HL-60 (cell line): ENCODE measurements around the gene CNTNAP3B.
"Not testable (repeated sequence)": the region's sequence is repeated elsewhere in the genome, so short reads cannot be mapped to it uniquely, and the experiment has no call there.

Experiments used
- DNase-seq, 2 experiments: peaks; one replicate each; pipeline ENCODE4 v3.0.0-alpha.2; 2010 to 2020; ENCODE audit warnings: low read depth in 1 of 2, low spot score in 1 of 2
- H3K27ac ChIP-seq: fragments of 250-450 bp; sonication (Bioruptor Pico); replicated peaks from 2 replicates; pipeline ENCODE4 v1.5.1; 2020; ENCODE audit warnings: mild to moderate bottlenecking, moderate library complexity
- H3K27me3 ChIP-seq: fragments of 250-450 bp; sonication (Bioruptor Pico); 2 replicates; pipeline ENCODE4 v1.5.1; 2021; ENCODE audit warnings: mild to moderate bottlenecking, moderate library complexity; ENCODE audit not compliant: insufficient read depth, poor library complexity, severe bottlenecking
- H3K4me3 ChIP-seq: replicated peaks from 2 replicates; pipeline ENCODE4 v1.5.1; 2011; ENCODE audit warnings: mild to moderate bottlenecking, control low read depth, low read length; ENCODE audit not compliant: insufficient read depth

The CNTNAP3B gene

DNA sequence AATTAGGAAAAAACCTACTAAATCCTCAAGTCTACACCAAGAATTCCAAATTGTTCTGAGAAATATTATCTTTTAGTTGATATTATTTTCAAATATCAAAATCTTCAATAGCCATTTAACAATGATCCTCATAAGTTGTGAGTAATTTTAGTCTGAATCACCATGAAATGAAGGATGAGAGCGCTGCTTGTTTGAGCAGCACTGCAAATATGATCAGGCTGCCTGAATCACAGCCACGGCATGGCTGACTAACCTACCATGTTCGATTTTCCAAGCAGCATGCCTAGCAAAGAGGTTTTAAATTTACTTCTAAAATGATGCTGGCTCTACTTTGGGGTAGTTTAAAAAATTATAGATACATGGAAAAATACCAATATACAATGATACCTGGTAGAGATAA lies 95.7 kb downstream of the CNTNAP3B start:
- not testable (repeated sequence) for H3K4me3 ChIP-seq, H3K27me3 ChIP-seq, DNase-seq, H3K27ac ChIP-seq

DNA sequence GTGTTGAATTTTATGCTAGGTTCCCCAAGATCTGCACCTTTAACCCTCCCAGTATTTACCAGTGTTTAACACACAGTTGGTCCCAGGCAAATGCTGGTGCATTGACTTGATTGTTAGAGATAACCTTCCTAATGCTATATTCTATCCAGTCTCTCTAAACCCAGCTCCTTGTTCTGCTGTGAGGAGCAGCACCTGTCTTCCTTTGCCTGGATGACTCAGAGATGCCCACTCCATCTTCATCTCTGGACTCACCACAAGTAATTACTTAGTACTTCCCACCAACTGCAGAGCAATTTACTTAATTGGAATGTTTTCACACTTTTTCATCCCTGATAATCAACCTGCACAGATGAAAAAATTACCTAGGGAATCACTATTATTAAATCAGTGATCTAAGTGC lies 108.6 kb downstream of the CNTNAP3B start:
- DNase-seq, H3K27me3 ChIP-seq, H3K27ac ChIP-seq, H3K4me3 ChIP-seq: not testable (repeated sequence)

DNA sequence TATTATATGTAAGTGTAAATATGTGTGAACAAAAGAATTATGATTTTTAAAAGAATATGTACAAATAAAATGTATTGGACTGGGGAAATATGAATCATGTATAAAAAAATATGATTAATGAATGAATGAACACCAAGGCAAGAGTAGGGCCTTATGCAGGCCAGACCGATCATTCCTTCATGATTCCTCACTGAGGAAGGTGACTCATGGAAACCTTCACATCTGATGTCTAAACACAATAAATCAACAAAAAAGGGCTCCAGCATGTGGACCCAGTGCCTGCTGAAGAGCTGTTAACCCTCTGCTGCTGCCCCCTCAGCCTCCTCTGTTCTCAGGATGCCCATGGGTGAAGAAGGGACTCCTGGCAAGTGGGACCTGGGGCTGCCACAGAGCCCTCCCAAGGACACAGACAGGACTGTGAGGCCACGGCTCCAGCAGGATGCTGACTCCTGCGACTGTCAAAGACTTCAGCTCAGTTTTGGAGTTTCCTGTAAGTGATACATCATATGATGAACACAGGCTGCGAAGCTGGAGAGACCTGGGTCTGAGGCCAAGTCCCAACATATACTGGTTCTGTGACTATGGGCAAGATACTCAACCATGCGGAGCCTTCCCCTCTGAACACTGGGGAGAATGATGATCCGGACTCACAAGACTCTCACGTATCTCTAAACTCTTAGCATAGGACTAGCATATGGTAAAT lies 110.9 kb downstream of the CNTNAP3B start:
- H3K4me3 ChIP-seq, H3K27me3 ChIP-seq, DNase-seq, H3K27ac ChIP-seq: not testable (repeated sequence)

DNA sequence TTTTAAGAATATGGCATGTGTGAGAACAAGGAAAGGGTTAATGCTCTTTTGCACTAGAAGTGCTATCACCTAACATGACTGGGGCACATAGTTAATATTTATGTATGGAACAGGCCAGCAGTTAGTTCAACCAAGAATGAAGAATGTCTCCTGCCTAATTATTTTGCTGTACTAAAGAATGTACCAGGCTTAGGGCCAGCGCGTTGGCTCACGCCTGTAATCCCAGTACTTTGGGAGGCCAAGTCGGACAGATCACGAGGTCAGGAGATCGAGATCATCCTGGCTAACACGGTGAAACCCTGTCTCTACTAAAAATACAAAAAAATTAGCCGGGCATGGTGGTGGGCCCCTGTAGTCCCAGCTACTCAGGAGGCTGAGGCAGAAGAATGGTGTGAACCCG lies 114.9 kb downstream of the CNTNAP3B start:
- not testable (repeated sequence) for DNase-seq

DNA sequence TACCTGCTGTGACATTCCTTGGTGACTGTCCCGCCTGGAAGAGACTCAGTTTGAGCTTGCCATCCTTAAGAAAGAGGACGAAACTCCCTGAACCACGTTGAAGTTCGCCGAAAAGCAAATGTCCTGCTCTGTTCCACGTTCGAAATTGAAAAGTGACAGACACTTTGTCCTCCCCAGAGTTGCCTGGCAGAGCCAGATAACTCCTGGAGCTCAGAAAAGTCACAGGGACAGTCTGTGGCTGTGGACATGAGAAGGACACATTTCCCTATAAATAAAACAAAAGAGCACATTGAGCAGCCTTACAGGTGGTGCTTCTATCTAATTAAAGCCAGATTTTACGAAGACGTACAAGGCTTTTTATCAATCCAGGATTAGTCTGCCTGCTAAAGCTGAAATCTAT lies 137.6 kb downstream of the CNTNAP3B start:
- not testable (repeated sequence) for H3K27ac ChIP-seq, DNase-seq, H3K4me3 ChIP-seq, H3K27me3 ChIP-seq

More for the DNA sequence above, 114.9 kb downstream of the CNTNAP3B start:
- H3K4me3 ChIP-seq, H3K27me3 ChIP-seq, H3K27ac ChIP-seq: not testable (repeated sequence)

DNA sequence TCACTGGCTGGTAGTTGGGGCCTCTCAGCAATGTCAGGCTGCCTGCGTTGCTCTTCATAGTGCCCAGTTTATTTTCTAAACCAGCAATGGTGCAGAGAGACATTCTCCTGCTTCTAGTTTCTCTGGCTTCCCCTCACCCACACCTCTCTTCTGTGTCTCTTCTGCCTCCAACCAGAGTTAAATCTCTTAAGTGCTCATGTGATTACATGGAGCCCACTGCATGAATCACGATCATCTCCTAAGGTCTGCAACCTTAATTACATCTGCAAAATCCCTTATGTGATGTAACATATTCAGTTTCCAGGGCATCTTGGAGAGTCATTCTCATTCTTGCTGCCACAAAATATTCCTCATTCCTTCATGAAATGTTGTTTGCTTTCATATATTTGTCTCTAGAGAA lies 149.0 kb downstream of the CNTNAP3B start:
- DNase-seq, H3K27me3 ChIP-seq, H3K4me3 ChIP-seq, H3K27ac ChIP-seq: not testable (repeated sequence)

DNA sequence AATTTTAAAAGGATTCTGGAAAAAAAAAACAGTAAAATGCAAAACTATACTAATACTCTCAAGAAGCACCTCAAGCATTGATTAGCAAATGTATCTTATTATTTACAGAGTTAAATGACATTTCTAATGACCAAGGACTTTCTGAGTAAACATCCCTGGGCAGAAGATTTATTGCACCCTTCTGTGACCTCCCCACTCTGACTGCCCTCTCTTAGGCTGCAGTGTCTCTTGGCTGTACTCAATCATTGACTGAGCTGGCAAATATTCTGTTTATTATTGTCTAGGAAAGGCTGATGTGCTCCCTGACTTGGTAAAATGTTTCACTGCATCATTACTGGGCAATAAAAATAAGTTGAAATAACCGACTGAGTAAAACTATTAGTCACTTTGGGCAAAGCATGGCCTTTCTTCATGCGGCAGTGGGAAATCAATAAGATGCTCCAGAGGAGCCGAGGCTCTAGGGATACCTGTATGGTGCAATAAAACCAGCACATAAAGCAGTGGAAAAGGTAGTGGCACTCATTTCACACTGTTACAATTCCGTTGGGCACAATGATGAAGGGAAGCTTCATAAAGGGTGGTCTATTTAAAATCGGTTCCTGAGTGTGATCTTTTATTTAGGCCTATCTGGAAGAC lies 151.1 kb downstream of the CNTNAP3B start:
- H3K27ac ChIP-seq, H3K27me3 ChIP-seq, H3K4me3 ChIP-seq, DNase-seq: not testable (repeated sequence)

DNA sequence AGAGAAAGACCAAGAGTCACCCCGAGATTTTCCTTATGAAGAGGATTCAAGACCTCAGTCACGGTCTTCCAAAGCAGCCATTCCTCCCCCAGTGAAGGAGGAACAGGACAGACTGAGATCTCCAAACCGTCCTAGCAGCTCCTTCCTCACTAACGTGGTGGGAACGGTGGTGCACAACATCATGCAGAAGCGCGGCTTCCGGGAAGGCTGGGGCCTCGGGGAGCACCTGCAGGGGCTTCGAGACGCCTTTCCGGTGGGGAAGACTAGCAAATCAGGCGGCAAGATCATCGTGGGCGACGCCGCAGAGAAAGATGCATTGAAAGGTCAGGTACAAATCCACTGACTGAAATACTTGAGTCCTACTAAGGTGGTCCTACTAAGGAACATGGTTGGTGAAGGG lies 154.3 kb downstream of the CNTNAP3B start:
- not testable (repeated sequence) for H3K4me3 ChIP-seq

DNA sequence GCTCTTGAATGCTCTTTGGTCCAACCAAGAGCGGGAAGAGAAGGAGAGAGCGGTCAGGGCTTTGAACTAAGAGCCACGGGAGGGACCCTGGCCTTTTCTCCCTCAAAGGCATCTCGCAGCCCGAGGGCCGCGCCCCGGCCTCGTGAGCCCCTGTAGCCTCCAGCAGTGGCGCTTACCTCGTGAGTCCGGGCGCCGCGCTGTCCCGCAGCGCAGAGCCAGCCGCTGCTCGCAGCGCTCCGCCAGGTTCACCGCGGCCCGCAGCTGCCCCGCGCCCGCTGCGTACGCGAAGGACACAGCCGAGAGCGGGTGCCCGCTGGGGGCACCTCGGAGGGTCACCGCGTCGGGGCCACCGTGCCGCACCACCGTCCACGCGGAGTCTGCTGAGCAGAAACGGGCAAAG lies 176.2 kb downstream of the CNTNAP3B start:
- not testable (repeated sequence) for H3K27me3 ChIP-seq, DNase-seq, H3K4me3 ChIP-seq, H3K27ac ChIP-seq

More for the DNA sequence above, 154.3 kb downstream of the CNTNAP3B start:
- not testable (repeated sequence) for DNase-seq, H3K27ac ChIP-seq, H3K27me3 ChIP-seq

DNA sequence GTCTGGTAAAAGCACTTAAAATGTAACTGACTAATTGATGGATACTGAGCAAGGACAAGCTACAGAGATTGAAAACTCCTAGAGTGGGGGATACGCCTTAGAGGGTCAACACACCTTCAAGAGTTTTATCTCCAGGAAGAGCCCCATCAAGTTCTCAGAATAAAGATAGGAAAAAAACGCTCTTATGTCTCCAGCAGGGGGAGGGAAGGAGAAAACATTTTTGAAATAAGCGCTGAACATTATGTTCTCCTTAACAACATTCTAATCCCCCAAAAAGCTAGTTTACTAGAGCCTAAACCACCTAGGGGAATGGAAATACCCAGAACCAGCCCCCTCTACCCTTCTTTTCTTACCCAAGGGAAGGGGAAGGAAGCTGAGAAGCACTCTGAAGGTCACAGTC lies 187.5 kb downstream of the CNTNAP3B start:
- H3K4me3 ChIP-seq, H3K27me3 ChIP-seq, H3K27ac ChIP-seq, DNase-seq: not testable (repeated sequence)

DNA sequence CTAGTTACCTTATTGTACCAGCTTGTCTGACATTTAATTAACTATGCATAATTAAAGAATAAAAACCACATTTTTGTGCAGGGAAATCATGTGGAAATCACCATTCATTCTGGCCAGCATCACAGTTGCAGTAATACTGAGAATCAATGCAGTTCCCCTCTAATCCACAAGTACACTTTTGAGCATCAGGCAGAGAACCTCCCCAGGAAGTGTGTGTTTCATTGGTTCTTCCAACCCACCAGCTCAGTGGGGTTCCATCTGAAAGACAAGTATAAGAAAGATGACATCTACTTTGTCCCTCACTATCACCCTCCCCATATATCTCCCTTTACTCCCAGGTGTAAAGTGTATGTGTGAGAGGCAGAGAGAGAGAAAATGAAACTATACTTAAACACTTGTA lies 191.1 kb downstream of the CNTNAP3B start:
- H3K4me3 ChIP-seq, H3K27me3 ChIP-seq, H3K27ac ChIP-seq, DNase-seq: not testable (repeated sequence)

DNA sequence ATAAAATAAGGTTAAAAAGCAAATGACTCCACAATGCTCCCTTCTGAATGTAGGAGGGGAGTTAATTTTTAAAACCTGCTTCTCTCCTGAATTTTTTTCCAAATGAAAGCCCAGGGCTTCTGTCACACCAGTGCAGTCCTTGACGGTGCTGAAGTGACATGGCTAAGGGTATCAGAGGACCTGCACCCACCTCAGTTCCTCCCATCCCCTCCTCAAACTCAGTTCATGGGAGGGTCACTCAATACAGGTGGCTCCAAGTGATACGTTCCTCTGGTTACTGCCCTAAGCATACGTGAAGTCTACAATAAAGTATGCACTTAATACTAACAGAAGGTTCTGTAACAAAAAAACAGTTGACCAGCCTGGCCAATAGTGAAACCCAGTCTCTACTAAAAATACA lies 193.5 kb downstream of the CNTNAP3B start:
- not testable (repeated sequence) for H3K27ac ChIP-seq, H3K4me3 ChIP-seq, DNase-seq, H3K27me3 ChIP-seq

DNA sequence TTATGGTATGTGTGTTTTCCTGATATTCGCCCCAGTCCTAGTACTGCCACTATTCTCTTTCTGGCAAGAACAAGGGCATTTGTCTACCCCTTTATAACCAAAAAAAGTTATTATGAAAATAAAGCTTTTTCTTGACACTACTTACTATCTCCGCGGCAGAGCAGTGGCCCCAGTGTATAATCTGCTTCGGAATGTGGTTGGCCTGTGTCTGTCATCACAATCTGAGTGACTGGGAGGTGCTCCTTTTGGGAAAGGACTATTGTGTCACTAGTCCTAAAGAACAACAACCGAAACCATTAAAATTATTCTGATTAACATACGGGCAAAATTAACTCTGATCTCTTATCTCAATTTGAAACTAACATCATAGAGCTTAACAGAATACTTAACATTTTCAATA lies 200.1 kb downstream of the CNTNAP3B start:
- not testable (repeated sequence) for H3K27ac ChIP-seq, H3K4me3 ChIP-seq, H3K27me3 ChIP-seq, DNase-seq

DNA sequence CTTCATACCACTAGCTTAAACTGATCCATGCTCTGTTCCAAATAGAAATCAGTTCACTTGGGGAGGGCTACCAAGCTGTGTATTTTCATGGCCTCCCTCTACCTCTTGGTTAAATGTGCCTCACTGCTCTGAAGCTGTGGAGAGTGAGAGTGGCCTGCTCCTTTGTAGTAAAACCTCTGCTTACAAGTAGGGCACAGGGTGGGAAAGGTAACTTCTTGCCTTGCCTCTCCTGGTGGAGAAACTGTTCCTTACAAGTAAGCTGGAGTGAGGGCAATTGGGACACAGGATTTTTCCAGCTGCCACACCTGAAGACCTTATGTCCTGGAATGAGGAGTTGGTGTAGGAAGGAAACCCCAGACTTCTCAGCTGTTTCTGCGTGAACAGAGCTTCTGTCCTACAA lies 211.9 kb downstream of the CNTNAP3B start:
- not testable (repeated sequence) for H3K27ac ChIP-seq

DNA sequence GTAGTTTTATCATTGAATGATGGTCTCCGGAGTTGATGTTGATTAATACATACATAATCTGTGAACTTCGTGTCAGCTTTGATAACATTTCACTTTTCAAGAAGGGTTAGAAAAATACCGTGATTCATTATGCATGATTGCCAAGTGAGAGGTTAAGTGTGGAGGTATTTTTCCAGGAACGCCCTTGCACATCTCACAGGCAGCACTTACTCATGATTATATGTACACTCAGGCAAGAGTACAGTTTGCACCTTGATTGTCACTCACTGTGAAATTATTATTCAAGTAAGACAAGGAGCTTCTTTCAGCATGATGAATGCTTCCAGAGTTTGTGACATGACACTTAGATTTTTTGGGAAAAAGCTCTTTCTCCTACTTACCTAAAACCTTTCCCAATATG lies 223.7 kb downstream of the CNTNAP3B start:
- H3K27me3 ChIP-seq, DNase-seq, H3K4me3 ChIP-seq, H3K27ac ChIP-seq: not testable (repeated sequence)

More for the DNA sequence above, 211.9 kb downstream of the CNTNAP3B start:
- H3K4me3 ChIP-seq, H3K27me3 ChIP-seq, DNase-seq: not testable (repeated sequence)
